HepG2 (cell line): Measurements from ENCODE around the gene PGRMC2. TPM values are rescaled to one million over a fixed set of nuclear protein-coding genes. Genes with fewer than 3 reads are reported as not detected.
A peak's percentile ranks its signal among the peaks of the same experiment; 100 is the strongest.

Experiments
- ATAC-seq: fragments of 200-7000 bp; cut with Tn5 transposase; 3 replicates; pipeline ENCODE4 v1.9.1; 2020; ENCODE audit warnings: mild to moderate bottlenecking, moderate library complexity
- BruUV-seq: library from RNA; stranded (reverse); fragments of 400-500 nt; replicated peaks from 2 replicates; lab custom pipeline; 2021; lab: Mats Ljungman, UMichigan
- CTCF ChIA-PET: fragments of 300-600 bp; formaldehyde crosslinking; extraction: SDS; loops from one replicate; lab custom pipeline; 2021; ENCODE audit warnings: low total read pairs, inconsistent platforms, low intra/inter-chr PET ratio; lab: Yijun Ruan, JAX
- POLR2A ChIA-PET: fragments of 350-600 bp; sonication (Branson Sonifier 250); formaldehyde crosslinking; loops from one replicate; lab custom pipeline; 2020; ENCODE audit warnings: antibody characterized with exemption, inconsistent platforms; lab: Yijun Ruan, JAX
- DNase-seq: peaks from one replicate; pipeline ENCODE4 v3.0.0-alpha.2; 2015; ENCODE audit warnings: low spot score
- FAIRE-seq: peaks from 3 replicates; lab custom pipeline; 2011; peaks lifted over from hg19 to GRCh38; lab: Jason Lieb, UNC
- H2AFZ ChIP-seq: one replicate; pipeline ENCODE4 v1.6.1; 2011; ENCODE audit warnings: low read length, inconsistent platforms
- H3K27ac ChIP-seq: fragments of 300-600 bp; 3 replicates; pipeline ENCODE4 v1.8.0; 2011; ENCODE audit warnings: mixed run types, mild to moderate bottlenecking, mixed read lengths, low read length, inconsistent platforms; ENCODE audit not compliant: insufficient read depth; ENCODE audit errors: extremely low read length
- H3K27me3 ChIP-seq, 2 experiments: fragments of 200-600 bp in 1 of 2; 2 replicates in 1 of 2; 3 replicates in 1 of 2; pipeline versions ENCODE4 v1.6.0 to v1.8.0; 2011; ENCODE audit warnings: low read length in 2 of 2, mild to moderate bottlenecking in 2 of 2, moderate library complexity in 2 of 2, inconsistent platforms in 1 of 2; ENCODE audit not compliant: insufficient read depth in 2 of 2, control insufficient read depth in 1 of 2
- H3K36me3 ChIP-seq, 2 experiments: fragments of 200-600 bp in 1 of 2; replicated peaks in 1 of 2; 2 replicates in 1 of 2; 3 replicates in 1 of 2; pipeline versions ENCODE4 v1.5.1 to v1.8.0; 2011; ENCODE audit warnings: low read length in 2 of 2, inconsistent platforms in 1 of 2; ENCODE audit not compliant: insufficient read depth in 2 of 2, control insufficient read depth in 1 of 2
- H3K4me1 ChIP-seq: 2 replicates; pipeline ENCODE4 v1.5.1; 2012; ENCODE audit warnings: low read length, inconsistent platforms; ENCODE audit not compliant: insufficient read depth
- H3K4me2 ChIP-seq: 2 replicates; pipeline ENCODE4 v1.6.0; 2011; ENCODE audit warnings: low read depth, low read length, inconsistent platforms
- H3K4me3 ChIP-seq, 3 experiments: fragments of 200-600 bp in 1 of 3; sonication (generic), shearing (Covaris generic) in 1 of 3; replicated peaks in 1 of 3; 2 replicates each; pipeline ENCODE4 v1.5.1; 2011 to 2016; ENCODE audit warnings: low read length in 3 of 3, inconsistent platforms in 2 of 3, low read depth in 2 of 3, mild to moderate bottlenecking in 2 of 3, control low read depth in 1 of 3, mixed read lengths in 1 of 3; ENCODE audit not compliant: insufficient read depth in 1 of 3
- H3K79me2 ChIP-seq: one replicate; pipeline ENCODE4 v1.6.1; 2011; ENCODE audit warnings: low read length, inconsistent platforms; ENCODE audit not compliant: insufficient read depth
- H3K9ac ChIP-seq: 2 replicates; pipeline ENCODE4 v1.6.0; 2011; ENCODE audit warnings: mild to moderate bottlenecking, low read depth, low read length, inconsistent platforms; ENCODE audit not compliant: insufficient read depth
- H3K9me3 ChIP-seq: 2 replicates; pipeline ENCODE4 v1.5.1; 2012; ENCODE audit warnings: mild to moderate bottlenecking, low read length
- H4K20me1 ChIP-seq: 2 replicates; pipeline ENCODE4 v1.6.0; 2011; ENCODE audit warnings: inconsistent platforms, mild to moderate bottlenecking, low read length, moderate library complexity; ENCODE audit not compliant: insufficient read depth
- ASH2L ChIP-seq: fragments of 300-600, 200-600 bp; sonication (generic); IDR thresholded peaks from 2 replicates; pipeline ENCODE4 v1.7.0; 2017; ENCODE audit warnings: low read depth, mild to moderate bottlenecking, moderate library complexity, mixed read lengths, low read length; ENCODE audit not compliant: insufficient read length
- DPF2 ChIP-seq: sonication (generic); formaldehyde crosslinking; IDR thresholded peaks from 2 replicates; pipeline ENCODE4 v1.4.0; 2020; ENCODE audit warnings: mild to moderate bottlenecking, low read depth, missing genetic modification reagents, borderline replicate concordance
- RNF2 ChIP-seq: fragments of 450-650 bp; conservative IDR thresholded peaks from 2 replicates; pipeline ENCODE4 v1.6.1; 2016; ENCODE audit warnings: low read depth
- SIN3B ChIP-seq: fragments of 150-350 bp; IDR thresholded peaks from 2 replicates; pipeline ENCODE4 v1.6.1; 2014; ENCODE audit warnings: low read length
- SMC3 ChIP-seq: IDR thresholded peaks from 2 replicates; pipeline ENCODE4 v1.6.1; 2011; ENCODE audit warnings: low read length, improper control_type of control experiment
- STAT6 ChIP-seq: sonication (generic); formaldehyde crosslinking; IDR thresholded peaks from 2 replicates; pipeline ENCODE4 v1.4.0; 2020; ENCODE audit warnings: missing genetic modification reagents, mild to moderate bottlenecking, borderline replicate concordance
- TFDP1 ChIP-seq: IDR thresholded peaks from 2 replicates; pipeline ENCODE4 v1.6.1; 2016; ENCODE audit warnings: missing compliant biosample characterization, missing genetic modification reagents, borderline replicate concordance
- WGBS: methylation state at CpG from one replicate; pipeline ENCODE4 v1.1.6; 2017; ENCODE audit warnings: low lambda C conversion rate; 5-methylcytosine and 5-hydroxymethylcytosine counted together
- in situ Hi-C: cut with HindIII; loops from 2 replicates; pipeline ENCODE4 v1.10.0; 2017; ENCODE audit warnings: low pct_unique_long_range_greater_than_20kb; ENCODE audit not compliant: extremely low pct_ligation_motif_present
- intact Hi-C: fragments of 100-400 bp; cut with micrococcal nuclease; formaldehyde crosslinking; loops from one replicate; pipeline ENCODE4 v1.10.0; 2022; ENCODE audit not compliant: unreplicated experiment
- polyA plus RNA-seq, 8 experiments: library from polyadenylated mRNA; depleted of rRNA in 3 of 8; stranded (reverse) in 7 of 8; unstranded in 1 of 8; fragments of >200 nt; fragmentation: Illumina TruSeq in 4 of 8; extraction: Trizol in 4 of 8; gene quantifications; 2 replicates each; pipeline versions ENCODE4 v1.2.1 to v1.2.3, GENCODE V29; 2011 to 2016; ENCODE audit warnings: low read depth in 4 of 8, missing spikeins in 1 of 8, mixed read lengths in 1 of 8; ENCODE audit not compliant: insufficient read depth in 1 of 8
- total RNA-seq, 5 experiments: library from RNA; depleted of rRNA; stranded (reverse); fragments of >200 nt; fragmentation: Illumina TruSeq; extraction: Trizol; gene quantifications; 2 replicates each; pipeline ENCODE4 v1.2.3, GENCODE V29; 2016; ENCODE audit warnings: low read depth in 1 of 5
- TF ChIP-seq, protein P1 (sequence below): sonication (generic); formaldehyde crosslinking; IDR thresholded peaks from 2 replicates; pipeline ENCODE4 v1.5.0; 2020; ENCODE audit warnings: missing genetic modification reagents
- TF ChIP-seq, protein P2 (sequence below): sonication (generic); formaldehyde crosslinking; IDR thresholded peaks from 2 replicates; pipeline ENCODE4 v1.8.1; 2023; ENCODE audit warnings: mild to moderate bottlenecking, inconsistent platforms, moderate library complexity, missing genetic modification reagents, borderline replicate concordance
- TF ChIP-seq, protein P3 (sequence below): sonication (generic); formaldehyde crosslinking; IDR thresholded peaks from 2 replicates; pipeline ENCODE4 v1.4.0; 2020; ENCODE audit warnings: missing genetic modification reagents, low read depth, mild to moderate bottlenecking, borderline replicate concordance

Gene PGRMC2
- total and polyA plus RNA-seq, 2 of the 13 experiments (the other 11 are each of a cell fraction or from before 2014, with no cell fraction given), result 16.0 to 19.8 TPM

GRCh38 chr4:128284317-128284716 is 3.3 kb downstream of the PGRMC2 start:
- Histone ChIP-seq H3K4me3 (peak overlapping the region; percentile 94 to 98 (median 95); a peak in 4 of 6 replicates), H3K27me3 (no peaks in the 10 kb centered on the region; a peak in 1 of 5 replicates)
- TF ChIP-seq SIN3B (no peak), RNF2 (no peak), SMC3 (no peak), STAT6 (CRISPR knock-in tag) (no peak), ASH2L (no peak), DPF2 (CRISPR knock-in tag) (no peak), TFDP1 (no peak)
- TF ChIP-seq, protein P1, sequence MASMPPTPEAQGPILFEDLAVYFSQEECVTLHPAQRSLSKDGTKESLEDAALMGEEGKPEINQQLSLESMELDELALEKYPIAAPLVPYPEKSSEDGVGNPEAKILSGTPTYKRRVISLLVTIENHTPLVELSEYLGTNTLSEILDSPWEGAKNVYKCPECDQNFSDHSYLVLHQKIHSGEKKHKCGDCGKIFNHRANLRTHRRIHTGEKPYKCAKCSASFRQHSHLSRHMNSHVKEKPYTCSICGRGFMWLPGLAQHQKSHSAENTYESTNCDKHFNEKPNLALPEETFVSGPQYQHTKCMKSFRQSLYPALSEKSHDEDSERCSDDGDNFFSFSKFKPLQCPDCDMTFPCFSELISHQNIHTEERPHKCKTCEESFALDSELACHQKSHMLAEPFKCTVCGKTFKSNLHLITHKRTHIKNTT (CRISPR knock-in tag), result no peak
- TF ChIP-seq, protein P2, sequence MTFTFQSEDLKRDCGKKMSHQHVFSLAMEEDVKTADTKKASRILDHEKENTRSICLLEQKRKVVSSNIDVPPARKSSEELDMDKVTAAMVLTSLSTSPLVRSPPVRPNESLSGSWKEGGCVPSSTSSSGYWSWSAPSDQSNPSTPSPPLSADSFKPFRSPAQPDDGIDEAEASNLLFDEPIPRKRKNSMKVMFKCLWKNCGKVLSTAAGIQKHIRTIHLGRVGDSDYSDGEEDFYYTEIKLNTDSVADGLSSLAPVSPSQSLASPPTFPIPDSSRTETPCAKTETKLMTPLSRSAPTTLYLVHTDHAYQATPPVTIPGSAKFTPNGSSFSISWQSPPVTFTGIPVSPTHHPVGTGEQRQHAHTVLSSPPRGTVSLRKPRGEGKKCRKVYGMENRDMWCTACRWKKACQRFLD (CRISPR knock-in tag), result no peak
- TF ChIP-seq, protein P3, sequence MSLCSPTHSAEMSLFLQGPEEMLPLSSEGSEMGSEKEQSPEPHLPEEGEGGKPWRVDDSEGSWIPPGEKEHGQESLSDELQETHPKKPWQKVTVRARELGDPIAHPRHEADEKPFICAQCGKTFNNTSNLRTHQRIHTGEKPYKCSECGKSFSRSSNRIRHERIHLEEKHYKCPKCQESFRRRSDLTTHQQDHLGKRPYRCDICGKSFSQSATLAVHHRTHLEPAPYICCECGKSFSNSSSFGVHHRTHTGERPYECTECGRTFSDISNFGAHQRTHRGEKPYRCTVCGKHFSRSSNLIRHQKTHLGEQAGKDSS, result no peak
- TF ChIP-seq, all 625 proteins: peak for 0
- DNase-seq, result no peak
- intact Hi-C loops (loop anchor here (2.0 to 10.0 kb wide), 3 partner anchors 16 to 320 kb away; partner anchors contain the start of genes ABHD18 and MFSD8), in situ Hi-C loops (no loop called here)
- peaks cover under 1% of the 10 kb centered on the region; the same call in 1 of the 2 replicates for H4K20me1 ChIP-seq
- ATAC-seq, result no peak
- ChIA-PET POLR2A (no interaction called here), CTCF (no interaction called here)
- FAIRE-seq, result no peak
- H3K79me2 ChIP-seq, result peaks cover 79% of the 10 kb centered on the region
- peak overlapping the region; percentile 91 for H3K27ac ChIP-seq
- H3K9ac ChIP-seq, result peak overlapping the region; percentile 75
- H3K36me3 ChIP-seq, result no peaks in the 10 kb centered on the region; a peak in 1 of 5 replicates
- no TSS peak for BruUV-seq
- no peak overlapping the region for H2AFZ ChIP-seq
- H3K4me2 ChIP-seq, result peak overlapping the region; percentile 69
- peaks cover 58% of the 10 kb centered on the region for H3K4me1 ChIP-seq
- no peaks in the 10 kb centered on the region for H3K9me3 ChIP-seq
- WGBS, result 89% methylated on average over 1 of the region's 1 CpG
